ENCODE results near the gene FER.
"Not testable (repeated sequence)": the region's sequence is repeated elsewhere in the genome, so short reads cannot be mapped to it uniquely, and the experiment has no call there.

Gene FER

GRCh38 chr5:108801301-108801700, 53.6 kb downstream of the FER start:
- DNase-seq, result no peak

GRCh38 chr5:108801776-108802175, 54.1 kb downstream of the FER start:
- DNase-seq, result no peak

GRCh38 chr5:108810717-108811116, 63.0 kb downstream of the FER start:
- DNase-seq, result no peak

GRCh38 chr5:108813673-108814072, 66.0 kb downstream of the FER start:
- no peak for DNase-seq

GRCh38 chr5:108814551-108814950, 66.9 kb downstream of the FER start:
- DNase-seq, result no peak

- DNase-seq, result no peak
These were observed 71.0 kb downstream of the FER start for GRCh38 chr5:108818613-108819272.

- no peak for DNase-seq
These were observed 73.3 kb downstream of the FER start for GRCh38 chr5:108820983-108821382.

- no peak for DNase-seq
These were observed 74.7 kb downstream of the FER start for GRCh38 chr5:108822211-108822947.

- no peak for DNase-seq
These were observed 79.4 kb downstream of the FER start for GRCh38 chr5:108827131-108827530.

- DNase-seq, result no peak
These were observed 83.1 kb downstream of the FER start for GRCh38 chr5:108830705-108831276.

GRCh38 chr5:108836492-108836891, 88.8 kb downstream of the FER start:
- DNase-seq, result no peak

GRCh38 chr5:108842260-108842941, 94.7 kb downstream of the FER start:
- DNase-seq, result not testable (repeated sequence)

- not testable (repeated sequence) for DNase-seq
These were observed 103.4 kb downstream of the FER start for GRCh38 chr5:108851129-108851528.

GRCh38 chr5:108857905-108858304, 110.2 kb downstream of the FER start:
- DNase-seq, result no peak

- no peak for DNase-seq
These were observed 111.3 kb downstream of the FER start for GRCh38 chr5:108858959-108859358.

GRCh38 chr5:108862211-108862610, 114.5 kb downstream of the FER start:
- no peak for DNase-seq

GRCh38 chr5:108866097-108866496, 118.4 kb downstream of the FER start:
- DNase-seq, result not testable (repeated sequence)

- no peak for DNase-seq
These were observed 120.0 kb downstream of the FER start for GRCh38 chr5:108867656-108868055.

GRCh38 chr5:108869066-108869465, 121.4 kb downstream of the FER start:
- DNase-seq, result no peak

GRCh38 chr5:108876451-108876850, 128.8 kb downstream of the FER start:
- DNase-seq, result no peak

- DNase-seq, result no peak
These were observed 131.1 kb downstream of the FER start for GRCh38 chr5:108878756-108879155.

GRCh38 chr5:108881133-108881532, 133.4 kb downstream of the FER start:
- DNase-seq, result no peak

GRCh38 chr5:108884736-108885135, 137.0 kb downstream of the FER start:
- no peak for DNase-seq

GRCh38 chr5:108898257-108898656, 150.6 kb downstream of the FER start:
- no peak for DNase-seq

Measured in activated CD4-positive, alpha-beta T cell treated with anti-CD3 and anti-CD28 coated beads for 1 hour (primary cell).